Activated CD4-positive, alpha-beta T cell treated with anti-CD3 and anti-CD28 coated beads, Interleukin-2, amount 10 ng/mL, durations not matched to agents 24 days and 14 days (primary cell): ENCODE data around the gene TMEM231. TPM values are rescaled to one million over a fixed set of nuclear protein-coding genes. Genes with fewer than 3 reads are reported as not detected.
"Not testable (repeated sequence)": the region's sequence is repeated elsewhere in the genome, so short reads cannot be mapped to it uniquely, and the experiment has no call there.

Experiments used
- DNase-seq: peaks from one replicate; pipeline ENCODE4 v3.0.0; 2022
- H3K27ac Mint-ChIP-seq: one replicate; pipeline ENCODE4 v1.8.0; 2022; ENCODE audit warnings: mild to moderate bottlenecking, mixed read lengths
- H3K27me3 Mint-ChIP-seq: one replicate; pipeline ENCODE4 v1.8.0; 2022; ENCODE audit warnings: mixed read lengths
- H3K36me3 Mint-ChIP-seq: one replicate; pipeline ENCODE4 v1.8.0; 2022; ENCODE audit warnings: low read depth, mild to moderate bottlenecking, mixed read lengths
- H3K4me1 Mint-ChIP-seq: one replicate; pipeline ENCODE4 v1.8.0; 2021; ENCODE audit warnings: mixed read lengths
- H3K4me3 Mint-ChIP-seq: one replicate; pipeline ENCODE4 v1.8.0; 2022; ENCODE audit warnings: mild to moderate bottlenecking, moderate library complexity, mixed read lengths
- H3K9me3 Mint-ChIP-seq: one replicate; pipeline ENCODE4 v1.8.0; 2021; ENCODE audit warnings: mixed read lengths
- intact Hi-C: fragments of 100-400 bp; cut with micrococcal nuclease; formaldehyde crosslinking; loops from one replicate; pipeline ENCODE4 v1.15.1; 2023
- total RNA-seq: library from RNA; stranded (reverse); gene quantifications from 2 replicates; pipeline ENCODE4 v1.2.3, GENCODE V29; 2022

TMEM231 gene, protein sequence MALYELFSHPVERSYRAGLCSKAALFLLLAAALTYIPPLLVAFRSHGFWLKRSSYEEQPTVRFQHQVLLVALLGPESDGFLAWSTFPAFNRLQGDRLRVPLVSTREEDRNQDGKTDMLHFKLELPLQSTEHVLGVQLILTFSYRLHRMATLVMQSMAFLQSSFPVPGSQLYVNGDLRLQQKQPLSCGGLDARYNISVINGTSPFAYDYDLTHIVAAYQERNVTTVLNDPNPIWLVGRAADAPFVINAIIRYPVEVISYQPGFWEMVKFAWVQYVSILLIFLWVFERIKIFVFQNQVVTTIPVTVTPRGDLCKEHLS
- total RNA-seq: 4.0 and 4.4 TPM in 2 replicates

DNA sequence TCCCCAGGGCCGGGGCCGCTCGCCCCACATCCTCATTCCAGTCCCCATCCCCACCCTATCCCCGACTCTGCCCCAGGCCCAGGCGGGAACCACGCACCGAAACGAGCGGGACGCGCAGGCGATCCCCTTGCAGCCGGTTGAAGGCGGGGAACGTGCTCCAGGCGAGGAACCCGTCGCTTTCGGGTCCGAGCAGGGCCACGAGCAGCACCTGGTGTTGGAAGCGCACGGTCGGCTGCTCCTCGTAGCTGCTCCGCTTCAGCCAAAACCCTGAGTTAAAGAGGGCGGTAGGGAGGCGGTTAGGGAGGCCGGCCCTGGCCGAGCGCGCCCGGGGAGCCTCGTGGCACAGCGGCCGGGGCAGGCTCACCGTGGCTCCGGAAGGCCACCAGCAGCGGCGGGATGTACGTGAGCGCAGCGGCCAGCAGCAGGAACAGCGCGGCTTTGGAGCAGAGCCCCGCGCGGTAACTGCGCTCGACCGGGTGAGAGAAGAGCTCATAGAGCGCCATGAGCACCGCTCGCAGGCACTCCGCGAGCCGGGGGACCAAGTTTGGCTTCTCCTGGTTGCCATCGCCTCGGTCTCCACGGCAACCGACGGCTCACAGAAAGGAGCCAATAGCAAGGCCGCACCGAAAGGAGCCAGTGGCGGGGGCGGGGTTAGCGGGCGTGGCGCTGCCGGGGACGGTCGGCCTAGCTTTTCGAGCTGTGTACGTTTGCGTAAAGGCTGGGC, at the start of gene TMEM231:
Gene TMEM231, minus strand, starts transcription at position 546 of the 724 bp plus-strand sequence. Its CDS starts 43 bp downstream, at position 503.
- intact Hi-C loops: loop anchor here (1.0 to 10.0 kb wide), 7 partner anchors 10 to 209 kb away; partner anchors contain the start of genes ADAT1, CFDP1, GABARAPL2 and KARS1
- Mint-ChIP-seq H3K36me3 (no peaks in the 10 kb centered on the region), H3K4me1 (peaks cover 8% of the 10 kb centered on the region), H3K27ac (peak within 1 kb of the TSS; percentile 90), H3K27me3 (peaks cover 20% of the 10 kb centered on the region), H3K9me3 (no peaks in the 10 kb centered on the region), H3K4me3 (peak within 1 kb of the TSS; percentile 92)
- peak; percentile 99 for DNase-seq

- intact Hi-C loops: no loop called here
- peaks cover 11% of the 10 kb centered on the region for H3K9me3 Mint-ChIP-seq
- no peak overlapping the region for H3K27ac Mint-ChIP-seq
- H3K27me3 Mint-ChIP-seq: no peaks in the 10 kb centered on the region
- H3K36me3 Mint-ChIP-seq: peaks cover 63% of the 10 kb centered on the region
- no peaks in the 10 kb centered on the region for H3K4me1 Mint-ChIP-seq
- no peak for DNase-seq
- H3K4me3 Mint-ChIP-seq: no peak overlapping the region
Observed at GRCh38 chr16:75603241-75603640, 47.2 kb upstream of the TMEM231 start.

DNA sequence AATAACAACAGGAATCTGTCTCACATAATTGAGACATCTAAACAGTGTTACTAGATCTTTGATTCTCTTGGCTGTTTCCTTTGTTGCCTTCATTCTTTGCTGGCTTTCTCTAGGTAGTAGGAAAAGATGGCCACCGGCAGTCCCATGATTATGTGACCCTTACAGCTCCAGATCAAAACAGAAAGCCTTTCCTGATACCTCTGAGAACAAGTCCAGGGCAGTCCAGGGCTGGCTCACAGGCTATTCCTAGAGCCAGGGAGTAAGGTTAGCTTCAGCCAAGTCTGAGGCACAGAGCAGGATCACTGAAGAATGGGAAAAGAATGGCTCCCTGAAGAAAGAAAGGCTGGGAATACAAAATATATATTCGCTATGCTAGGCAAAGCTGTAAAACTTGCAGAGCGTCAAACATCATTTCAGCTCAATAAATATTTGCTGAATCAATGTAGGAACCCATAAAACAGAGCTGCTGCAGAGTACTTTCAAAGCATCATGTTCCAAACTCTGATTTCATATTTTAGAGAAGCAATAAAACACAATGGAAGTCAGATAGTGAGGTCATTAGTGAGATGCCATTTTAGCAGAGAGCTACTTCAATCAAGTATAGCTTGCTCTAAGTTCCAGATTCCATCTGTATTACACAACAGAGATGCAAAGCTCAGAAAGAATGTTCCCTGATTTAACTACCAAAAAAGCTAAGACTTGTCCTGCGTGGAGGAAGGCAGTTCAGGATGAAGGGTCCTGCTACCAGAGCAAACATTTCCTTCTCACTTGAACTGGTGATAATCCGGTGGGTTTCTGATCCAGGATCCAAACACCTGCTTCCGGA, 43.6 kb upstream of the TMEM231 start:
- intact Hi-C loops: no loop called here

GRCh38 chr16:75593825-75594820, 38.1 kb upstream of the TMEM231 start:
- Mint-ChIP-seq H3K4me1 (peaks cover 11% of the 10 kb centered on the region), H3K4me3 (no peak overlapping the region), H3K27ac (peak overlapping the region; percentile 56), H3K36me3 (peaks cover 21% of the 10 kb centered on the region), H3K9me3 (peaks cover 7% of the 10 kb centered on the region), H3K27me3 (no peaks in the 10 kb centered on the region)
- peak; percentile 60 for DNase-seq
- intact Hi-C loops: no loop called here

More for the DNA sequence above, 43.6 kb upstream of the TMEM231 start:
- Mint-ChIP-seq H3K9me3 (peaks cover 19% of the 10 kb centered on the region), H3K27me3 (no peaks in the 10 kb centered on the region), H3K27ac (no peak overlapping the region), H3K4me3 (no peak overlapping the region), H3K4me1 (peaks cover 3% of the 10 kb centered on the region), H3K36me3 (peaks cover 60% of the 10 kb centered on the region)
- DNase-seq: no peak

- Mint-ChIP-seq H3K36me3 (peaks cover 20% of the 10 kb centered on the region), H3K4me1 (peaks cover 11% of the 10 kb centered on the region), H3K4me3 (no peak overlapping the region), H3K27me3 (no peaks in the 10 kb centered on the region), H3K27ac (no peak overlapping the region), H3K9me3 (peaks cover 7% of the 10 kb centered on the region)
- DNase-seq: no peak
- intact Hi-C loops: no loop called here
Observed at GRCh38 chr16:75593308-75593707, 37.3 kb upstream of the TMEM231 start.

DNA sequence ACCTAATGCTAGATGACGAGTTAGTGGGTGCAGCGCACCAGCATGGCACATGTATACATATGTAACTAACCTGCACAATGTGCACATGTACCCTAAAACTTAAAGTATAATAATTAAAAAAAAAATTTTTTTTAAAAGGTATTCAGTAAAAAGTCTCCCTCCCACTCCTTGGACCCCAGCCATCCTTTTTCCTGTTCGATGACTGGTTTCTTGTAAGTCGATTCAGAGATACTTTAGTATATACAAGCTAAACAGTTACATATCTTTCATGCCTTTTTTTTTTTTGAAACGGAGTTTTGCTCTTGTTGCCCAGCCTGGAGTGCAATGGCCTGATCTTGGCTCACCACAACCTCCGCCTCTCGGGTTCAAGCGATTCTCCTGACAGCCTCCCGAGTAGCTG, 35.9 kb upstream of the TMEM231 start:
- H3K27me3 Mint-ChIP-seq, intact Hi-C loops, H3K27ac Mint-ChIP-seq, H3K9me3 Mint-ChIP-seq, H3K4me3 Mint-ChIP-seq, DNase-seq, H3K36me3 Mint-ChIP-seq: not testable (repeated sequence)
- peaks cover 11% of the 10 kb centered on the region for H3K4me1 Mint-ChIP-seq

GRCh38 chr16:75590920-75591843, 35.1 kb upstream of the TMEM231 start:
- H3K4me1 Mint-ChIP-seq: peaks cover 11% of the 10 kb centered on the region
- H3K36me3 Mint-ChIP-seq: peaks cover 4% of the 10 kb centered on the region
- intact Hi-C loops: no loop called here
- H3K9me3 Mint-ChIP-seq: no peaks in the 10 kb centered on the region
- no peaks in the 10 kb centered on the region for H3K27me3 Mint-ChIP-seq
- no peak overlapping the region for H3K27ac Mint-ChIP-seq
- no peak for DNase-seq
- no peak overlapping the region for H3K4me3 Mint-ChIP-seq

GRCh38 chr16:75589306-75589705, 33.3 kb upstream of the TMEM231 start:
- H3K9me3 Mint-ChIP-seq: no peaks in the 10 kb centered on the region
- H3K36me3 Mint-ChIP-seq: peaks cover 6% of the 10 kb centered on the region
- no peaks in the 10 kb centered on the region for H3K27me3 Mint-ChIP-seq
- DNase-seq: no peak
- no peak overlapping the region for H3K4me3 Mint-ChIP-seq
- H3K4me1 Mint-ChIP-seq: peaks cover 6% of the 10 kb centered on the region
- H3K27ac Mint-ChIP-seq: no peak overlapping the region
- intact Hi-C loops: no loop called here

DNA sequence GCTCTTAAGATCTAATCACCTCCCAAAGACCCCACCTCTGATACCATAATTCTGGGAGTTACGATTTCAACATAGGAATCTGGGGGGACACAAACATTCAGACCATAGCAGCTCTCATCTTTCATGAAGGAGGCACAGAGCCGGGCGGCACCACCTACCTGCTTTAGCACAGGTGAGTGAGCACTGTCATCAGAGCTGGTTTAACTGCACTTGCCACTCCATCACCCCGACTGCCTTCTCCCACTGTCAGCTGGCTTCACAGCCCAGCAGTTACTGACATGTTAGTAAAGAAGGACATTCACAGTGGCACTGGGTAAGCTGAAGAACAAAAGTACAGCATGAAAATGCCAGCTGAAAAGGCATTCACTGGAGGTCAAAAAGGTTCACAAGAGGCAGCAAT, 32.7 kb upstream of the TMEM231 start:
- H3K4me1 Mint-ChIP-seq: peaks cover 5% of the 10 kb centered on the region
- intact Hi-C loops: no loop called here
- H3K27ac Mint-ChIP-seq: no peak overlapping the region
- DNase-seq: no peak
- H3K4me3 Mint-ChIP-seq: no peak overlapping the region
- peaks cover 5% of the 10 kb centered on the region for H3K36me3 Mint-ChIP-seq
- no peaks in the 10 kb centered on the region for H3K27me3 Mint-ChIP-seq
- no peaks in the 10 kb centered on the region for H3K9me3 Mint-ChIP-seq

GRCh38 chr16:75584108-75584507, 28.1 kb upstream of the TMEM231 start:
- Mint-ChIP-seq H3K27ac (no peak overlapping the region), H3K4me1 (peaks cover 7% of the 10 kb centered on the region), H3K36me3 (peaks cover 12% of the 10 kb centered on the region), H3K4me3 (no peak overlapping the region), H3K9me3 (no peaks in the 10 kb centered on the region), H3K27me3 (no peaks in the 10 kb centered on the region)
- intact Hi-C loops: no loop called here
- no peak for DNase-seq

DNA sequence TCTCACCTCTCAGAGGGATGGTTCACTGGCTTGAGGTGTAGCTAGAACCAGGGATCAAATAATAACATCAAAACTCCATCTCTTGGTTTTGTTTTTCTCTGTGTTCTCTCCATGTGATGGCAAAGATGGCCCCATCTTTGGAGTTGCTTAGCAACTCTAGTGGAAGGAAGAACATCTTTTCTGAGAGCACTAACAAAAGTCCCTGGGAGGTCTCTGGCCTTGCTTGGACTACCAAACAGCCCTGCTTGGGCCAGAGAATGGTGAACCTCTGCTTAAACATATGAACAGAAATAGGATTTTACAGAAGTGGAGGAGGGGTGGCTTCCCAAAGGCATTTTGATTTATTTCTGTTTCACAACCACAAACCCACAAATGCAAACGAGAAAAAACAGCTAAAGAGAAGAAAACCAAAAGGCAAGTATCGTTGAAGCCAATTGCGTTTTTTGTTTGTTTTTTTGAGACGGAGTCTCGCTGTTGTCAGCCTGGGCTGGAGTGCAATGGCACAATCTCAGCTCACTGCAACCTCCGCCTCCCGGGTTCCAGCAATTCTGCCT, 23.3 kb upstream of the TMEM231 start:
- Mint-ChIP-seq H3K27ac (no peak overlapping the region), H3K4me3 (no peak overlapping the region), H3K9me3 (no peaks in the 10 kb centered on the region), H3K36me3 (peaks cover 31% of the 10 kb centered on the region), H3K27me3 (no peaks in the 10 kb centered on the region), H3K4me1 (peaks cover 11% of the 10 kb centered on the region)
- no peak for DNase-seq
- intact Hi-C loops: no loop called here

- no peak for DNase-seq
- H3K4me3 Mint-ChIP-seq: no peak overlapping the region
- no peaks in the 10 kb centered on the region for H3K9me3 Mint-ChIP-seq
- peaks cover 34% of the 10 kb centered on the region for H3K36me3 Mint-ChIP-seq
- H3K27me3 Mint-ChIP-seq: no peaks in the 10 kb centered on the region
- peaks cover 8% of the 10 kb centered on the region for H3K4me1 Mint-ChIP-seq
- H3K27ac Mint-ChIP-seq: no peak overlapping the region
- intact Hi-C loops: no loop called here
Observed at GRCh38 chr16:75578725-75579124, 22.7 kb upstream of the TMEM231 start.
